Esophagus muscularis mucosa (tissue), 3 donors: Measurements from ENCODE around the gene PCED1B.

Experiments used
- POLR2A ChIP-seq: fragments of 450-650 bp; IDR thresholded peaks from one replicate; pipeline ENCODE4 v1.6.1; 2017; ENCODE audit warnings: antibody characterized with exemption, moderate library complexity, mild to moderate bottlenecking, low read depth
- POLR2AphosphoS5 ChIP-seq, 2 donors: sonication (generic); formaldehyde crosslinking; IDR thresholded peaks; one replicate each; pipeline ENCODE4 v1.6.1; 2017; ENCODE audit warnings: antibody characterized with exemption in 2 of 2
- TF ChIP-seq, protein P1 (sequence below), 3 experiments: fragments of 200-600 bp in 2 of 3; fragments of 450-650 bp in 1 of 3; sonication (generic) in 2 of 3; IDR thresholded peaks; one replicate each; pipeline ENCODE4 v1.5.1; 2017 to 2019; ENCODE audit warnings: antibody characterized with exemption in 3 of 3, mild to moderate bottlenecking in 2 of 3, moderate library complexity in 1 of 3

DNA sequence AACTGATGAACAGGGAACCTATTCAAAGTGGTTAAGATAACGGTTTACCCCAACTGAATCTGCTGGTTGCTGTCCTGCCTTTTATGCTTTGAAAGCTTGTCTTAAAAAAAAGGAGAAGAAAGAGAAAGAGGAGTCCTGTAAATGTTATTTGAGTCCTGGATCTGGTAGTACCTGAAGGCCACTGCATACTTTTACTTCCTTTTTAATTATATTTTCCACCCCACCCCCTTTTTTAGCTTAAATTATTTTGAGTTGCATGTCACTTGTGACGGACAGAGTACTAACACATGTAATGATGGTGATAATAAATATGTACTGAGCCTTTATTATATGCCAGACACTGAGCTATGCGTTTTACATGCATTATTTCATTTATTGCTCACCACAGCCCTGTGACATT is 2.9 kb downstream of the PCED1B start:
- TF ChIP-seq POLR2A (no peak), POLR2AphosphoS5 (IDR thresholded peaks at IDR 0.05) (no peak)
- TF ChIP-seq, protein P1, sequence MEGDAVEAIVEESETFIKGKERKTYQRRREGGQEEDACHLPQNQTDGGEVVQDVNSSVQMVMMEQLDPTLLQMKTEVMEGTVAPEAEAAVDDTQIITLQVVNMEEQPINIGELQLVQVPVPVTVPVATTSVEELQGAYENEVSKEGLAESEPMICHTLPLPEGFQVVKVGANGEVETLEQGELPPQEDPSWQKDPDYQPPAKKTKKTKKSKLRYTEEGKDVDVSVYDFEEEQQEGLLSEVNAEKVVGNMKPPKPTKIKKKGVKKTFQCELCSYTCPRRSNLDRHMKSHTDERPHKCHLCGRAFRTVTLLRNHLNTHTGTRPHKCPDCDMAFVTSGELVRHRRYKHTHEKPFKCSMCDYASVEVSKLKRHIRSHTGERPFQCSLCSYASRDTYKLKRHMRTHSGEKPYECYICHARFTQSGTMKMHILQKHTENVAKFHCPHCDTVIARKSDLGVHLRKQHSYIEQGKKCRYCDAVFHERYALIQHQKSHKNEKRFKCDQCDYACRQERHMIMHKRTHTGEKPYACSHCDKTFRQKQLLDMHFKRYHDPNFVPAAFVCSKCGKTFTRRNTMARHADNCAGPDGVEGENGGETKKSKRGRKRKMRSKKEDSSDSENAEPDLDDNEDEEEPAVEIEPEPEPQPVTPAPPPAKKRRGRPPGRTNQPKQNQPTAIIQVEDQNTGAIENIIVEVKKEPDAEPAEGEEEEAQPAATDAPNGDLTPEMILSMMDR (IDR thresholded peaks at IDR 0.05): no peak
